ENCODE measurements around the gene SLC6A17.

SLC6A17 gene

GRCh38 chr1:110227774-110228173 is 77.5 kb downstream of the SLC6A17 start:
- DNase-seq (ENCODE audit: low spot score), result no peak
- no peak overlapping the region for H3K4me3 ChIP-seq (ENCODE audit: severe bottlenecking)
- H3K4me1 ChIP-seq (ENCODE audit: insufficient read depth, poor library complexity, severe bottlenecking), result peaks cover 13% of the 10 kb centered on the region
- no peaks in the 10 kb centered on the region for H3K27me3 ChIP-seq (ENCODE audit: insufficient read depth, poor library complexity, severe bottlenecking)
- H3K36me3 ChIP-seq (ENCODE audit: low read depth), result no peaks in the 10 kb centered on the region
- H3K9me3 ChIP-seq (ENCODE audit: severe bottlenecking), result no peaks in the 10 kb centered on the region
- TF ChIP-seq CTCF (IDR thresholded peaks at IDR 0.05; ENCODE audit: poor library complexity, severe bottlenecking), result no peak
- no peak for ATAC-seq (ENCODE audit: low read depth)
- H3K27ac ChIP-seq (ENCODE audit: poor library complexity, severe bottlenecking), result no peak overlapping the region

- H3K4me1 ChIP-seq (ENCODE audit: insufficient read depth, poor library complexity, severe bottlenecking), result peaks cover 13% of the 10 kb centered on the region
- no peaks in the 10 kb centered on the region for H3K27me3 ChIP-seq (ENCODE audit: insufficient read depth, poor library complexity, severe bottlenecking)
- DNase-seq (ENCODE audit: low spot score) (no peak), ATAC-seq (ENCODE audit: low read depth) (no peak)
- no peaks in the 10 kb centered on the region for H3K36me3 ChIP-seq (ENCODE audit: low read depth)
- no peak overlapping the region for H3K27ac ChIP-seq (ENCODE audit: poor library complexity, severe bottlenecking)
- no peaks in the 10 kb centered on the region for H3K9me3 ChIP-seq (ENCODE audit: severe bottlenecking)
- TF ChIP-seq CTCF (IDR thresholded peaks at IDR 0.05; ENCODE audit: poor library complexity, severe bottlenecking), result no peak
- no peak overlapping the region for H3K4me3 ChIP-seq (ENCODE audit: severe bottlenecking)
Observed at GRCh38 chr1:110228381-110228780, 78.1 kb downstream of the SLC6A17 start.

GRCh38 chr1:110228869-110229268 is 78.6 kb downstream of the SLC6A17 start:
- Histone ChIP-seq H3K27ac (ENCODE audit: poor library complexity, severe bottlenecking) (peak overlapping the region; percentile 19), H3K9me3 (ENCODE audit: severe bottlenecking) (no peaks in the 10 kb centered on the region), H3K27me3 (ENCODE audit: insufficient read depth, poor library complexity, severe bottlenecking) (no peaks in the 10 kb centered on the region), H3K4me3 (ENCODE audit: severe bottlenecking) (no peak overlapping the region), H3K36me3 (ENCODE audit: low read depth) (no peaks in the 10 kb centered on the region), H3K4me1 (ENCODE audit: insufficient read depth, poor library complexity, severe bottlenecking) (peaks cover 13% of the 10 kb centered on the region)
- no peak for DNase-seq (ENCODE audit: low spot score)
- no peak; the same call in 2 of the 3 replicates for ATAC-seq (ENCODE audit: low read depth)
- no peak for TF ChIP-seq CTCF (IDR thresholded peaks at IDR 0.05; ENCODE audit: poor library complexity, severe bottlenecking)

GRCh38 chr1:110229348-110230001 is 79.2 kb downstream of the SLC6A17 start:
- ATAC-seq (ENCODE audit: low read depth) (peak; percentile 77), DNase-seq (ENCODE audit: low spot score) (peak; percentile 79)
- Histone ChIP-seq H3K36me3 (ENCODE audit: low read depth) (no peaks in the 10 kb centered on the region), H3K27ac (ENCODE audit: poor library complexity, severe bottlenecking) (peak overlapping the region; percentile 19), H3K9me3 (ENCODE audit: severe bottlenecking) (no peaks in the 10 kb centered on the region), H3K27me3 (ENCODE audit: insufficient read depth, poor library complexity, severe bottlenecking) (no peaks in the 10 kb centered on the region), H3K4me1 (ENCODE audit: insufficient read depth, poor library complexity, severe bottlenecking) (peaks cover 13% of the 10 kb centered on the region), H3K4me3 (ENCODE audit: severe bottlenecking) (no peak overlapping the region)
- TF ChIP-seq CTCF (IDR thresholded peaks at IDR 0.05; ENCODE audit: poor library complexity, severe bottlenecking), result no peak

Measured in RWPE2 (cell line).